ENCODE measurements around the gene ABCC6. TPM values are rescaled to one million over a fixed set of nuclear protein-coding genes. Genes with fewer than 3 reads are reported as not detected.

ABCC6 gene
- total RNA-seq, 1 experiment from 2014 or later: 2.7 TPM

GRCh38 chr16:16188827-16189226, 34.5 kb downstream of the ABCC6 start (continued):
- no peak for TF ChIP-seq EGR1 (IDR thresholded peaks at IDR 0.05; ENCODE audit: low read depth)
- TF ChIP-seq CBX3 (IDR thresholded peaks at IDR 0.05; ENCODE audit: low read depth): no peak
- no peak for TF ChIP-seq EZH2 (IDR thresholded peaks at IDR 0.05)
- no peak for TF ChIP-seq ELF1 (IDR thresholded peaks at IDR 0.05; ENCODE audit: borderline replicate concordance, low read depth)
- TF ChIP-seq ZNF274 (IDR thresholded peaks at IDR 0.05; ENCODE audit: low read depth, low read length): no peak
- no peak for TF ChIP-seq ZBTB33 (IDR thresholded peaks at IDR 0.05; ENCODE audit: extremely low read depth, insufficient replicate concordance, low read length)
- no peak for TF ChIP-seq ATF3 (IDR thresholded peaks at IDR 0.05)
- no peak for TF ChIP-seq EZH2phosphoT487 (IDR thresholded peaks at IDR 0.05; ENCODE audit: borderline replicate concordance)
- TF ChIP-seq MAX (IDR thresholded peaks at IDR 0.05): no peak
- TF ChIP-seq TCF7L2 (IDR thresholded peaks at IDR 0.05; ENCODE audit: borderline replicate concordance, extremely low read depth, insufficient read depth, insufficient read length): no peak

GRCh38 chr16:16186820-16187219, 36.5 kb downstream of the ABCC6 start:
- no TSS peak for BruUV-seq (replicated peaks)
- ChIA-PET RAD21 (ENCODE audit: low non-redundant PET in 1 of 2, low total read pairs in 2 of 2, uncharacterized antibody in 2 of 2, unreplicated experiment in 2 of 2) (interaction anchor here in 1 of 2 experiments (0.6 kb wide), 1 partner anchor 159 kb away, joined by 3 read pairs; no protein-coding TSS in a partner anchor), CTCF (interaction anchor here (0.7 to 2.4 kb wide), 5 partner anchors 10 to 409 kb away, joined by 3 to 9 read pairs (median 3); no protein-coding TSS in a partner anchor), POLR2A (no interaction called here)
- no peak for ATAC-seq
- H3K4me1 ChIP-seq (ENCODE audit: control insufficient read depth in 1 of 2, insufficient read depth in 2 of 2, low read length in 2 of 2): no peaks in the 10 kb centered on the region
- intact Hi-C loops (cut with micrococcal nuclease): no loop called here
- no peak overlapping the region for H3K4me3 ChIP-seq (replicated peaks in 1 of 2; ENCODE audit: low read depth in 1 of 2, low read length in 2 of 2)
- DNase-seq (ENCODE audit: low read depth, low spot score): no peak
- no peak overlapping the region for H2AFZ ChIP-seq (ENCODE audit: low read depth, low read length, poor library complexity, severe bottlenecking)
- H4K20me1 ChIP-seq (ENCODE audit: insufficient read depth): no peaks in the 10 kb centered on the region
- H3K27ac ChIP-seq (ENCODE audit: low read depth, low read length): no peak overlapping the region
- no peaks in the 10 kb centered on the region for H3K9me2 ChIP-seq (ENCODE audit: insufficient read depth)
- no peak overlapping the region for H3K9ac ChIP-seq (ENCODE audit: low read length)
- H3K79me2 ChIP-seq (ENCODE audit: insufficient read depth, low read length): no peaks in the 10 kb centered on the region
- H3K9me3 ChIP-seq (ENCODE audit: control insufficient read depth in 1 of 2, insufficient read depth in 1 of 2, low read depth in 1 of 2, low read length in 2 of 2): no peaks in the 10 kb centered on the region
- H3K27me3 ChIP-seq (ENCODE audit: insufficient read depth, low read length): no peaks in the 10 kb centered on the region
- no peak overlapping the region for H3K4me2 ChIP-seq (ENCODE audit: low read length)
- no peaks in the 10 kb centered on the region for H3K36me3 ChIP-seq (ENCODE audit: control insufficient read depth in 1 of 2, insufficient read depth in 2 of 2, low read length in 2 of 2)
- TF ChIP-seq EGR1 (IDR thresholded peaks at IDR 0.05; ENCODE audit: low read depth) (no peak), TCF7L2 (IDR thresholded peaks at IDR 0.05; ENCODE audit: borderline replicate concordance, extremely low read depth, insufficient read depth, insufficient read length) (no peak), EZH2 (IDR thresholded peaks at IDR 0.05) (no peak), REST (IDR thresholded peaks at IDR 0.05; ENCODE audit: low read depth) (no peak), ZFX (IDR thresholded peaks at IDR 0.05) (no peak), FOSL1 (IDR thresholded peaks at IDR 0.05; ENCODE audit: low read depth) (no peak), POLR2A (IDR thresholded peaks at IDR 0.05; ENCODE audit: borderline replicate concordance, extremely low read depth, insufficient read depth, insufficient read length) (no peak), EZH2phosphoT487 (IDR thresholded peaks at IDR 0.05; ENCODE audit: borderline replicate concordance) (no peak), ZBTB33 (IDR thresholded peaks at IDR 0.05; ENCODE audit: extremely low read depth, insufficient replicate concordance, low read length) (no peak), MAX (IDR thresholded peaks at IDR 0.05) (no peak), SIN3A (IDR thresholded peaks at IDR 0.05; ENCODE audit: low read depth) (no peak), POLR2AphosphoS5 (IDR thresholded peaks at IDR 0.05; ENCODE audit: low read depth, low read length) (no peak), RAD21 (IDR thresholded peaks at IDR 0.05; ENCODE audit: low read depth) (no peak)

Measured in HCT116 (cell line).